Measurements from ENCODE around the gene ATP11B. TPM values are rescaled to one million over a fixed set of nuclear protein-coding genes. Genes with fewer than 3 reads are reported as not detected.

The ATP11B gene
- polyA plus RNA-seq, 3 donors: 11.1 to 25.1 (median 13.5) TPM

DNA sequence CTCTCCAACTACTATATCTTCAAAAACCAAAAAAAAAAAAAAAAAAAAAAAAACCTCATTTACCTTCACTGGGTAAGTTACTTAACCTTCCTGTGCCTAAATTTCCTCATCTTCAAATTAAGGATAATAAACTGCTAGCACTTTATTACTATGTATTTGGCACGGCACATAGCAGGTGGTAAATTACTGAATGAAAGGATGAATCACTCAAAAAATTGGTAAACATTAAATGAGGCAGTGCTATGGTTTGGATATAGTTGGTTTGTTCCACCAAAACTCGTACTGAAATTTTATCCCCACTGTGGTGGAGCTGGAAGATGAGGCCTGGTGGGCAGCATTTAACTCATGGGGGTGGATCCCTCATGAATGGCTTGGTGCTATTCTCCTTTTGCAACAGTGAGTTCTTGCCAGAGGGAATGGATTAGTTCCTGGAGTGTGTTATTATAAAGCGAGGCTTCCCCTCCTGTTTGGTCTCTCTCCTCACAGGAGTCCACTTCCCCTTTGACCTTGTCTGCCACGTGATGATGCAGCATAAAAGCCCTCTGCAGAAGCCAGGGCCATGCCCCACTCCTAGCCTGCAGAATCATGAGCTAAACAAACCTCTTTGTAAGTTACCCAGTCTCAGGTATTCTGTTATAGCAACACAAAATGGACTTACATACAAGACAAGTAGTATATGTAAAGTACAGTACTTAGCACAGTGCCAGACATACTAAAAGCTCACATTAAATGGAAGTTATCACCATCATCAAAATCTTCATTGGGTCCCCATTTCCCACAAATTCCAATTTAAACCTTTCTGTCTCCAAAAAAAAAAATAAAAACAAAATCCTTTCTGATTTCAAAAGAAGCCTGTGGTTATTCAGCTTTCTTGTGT lies 166.4 kb downstream of the ATP11B start:
- H3K27me3 Mint-ChIP-seq (ENCODE audit: low read depth in 3 of 3): no peaks in the 10 kb centered on the region
- Histone ChIP-seq H4K20me1 (ENCODE audit: insufficient read depth, low read length) (peaks cover 15% of the 10 kb centered on the region), H2AFZ (ENCODE audit: insufficient read depth, low read depth, low read length, poor library complexity, severe bottlenecking) (no peak overlapping the region), H3K9ac (ENCODE audit: insufficient read depth, low read length, poor library complexity, severe bottlenecking) (no peak overlapping the region), H3K4me3 (replicated peaks in 1 of 3; ENCODE audit: low read depth in 2 of 3, low read length in 3 of 3) (no peak overlapping the region), H3K27me3 (ENCODE audit: control insufficient read depth in 2 of 2, insufficient read depth in 2 of 2, low read length in 2 of 2) (no peaks in the 10 kb centered on the region), H3K9me3 (replicated peaks in 1 of 2; ENCODE audit: control insufficient read depth in 1 of 2, insufficient read depth in 1 of 2, low read length in 2 of 2) (no peaks in the 10 kb centered on the region), H3K27ac (ENCODE audit: low read depth in 1 of 2, low read length in 2 of 2) (peak overlapping the region in 1 of 2 donors; percentile 45), H3K79me2 (ENCODE audit: insufficient read depth, low read length) (peaks cover 9% of the 10 kb centered on the region), H3K4me1 (ENCODE audit: control insufficient read depth in 1 of 2, insufficient read depth in 2 of 2, low read length in 2 of 2) (peaks cover 3 to 8% of the 10 kb centered on the region in 2 donors), H3K36me3 (replicated peaks in 1 of 2; ENCODE audit: control insufficient read depth in 1 of 2, insufficient read depth in 2 of 2, low read length in 2 of 2) (peaks cover 35 to 60% of the 10 kb centered on the region in 2 donors), H3K4me2 (replicated peaks; ENCODE audit: extremely low read depth, low read length, poor library complexity, severe bottlenecking) (no peak overlapping the region)
- intact Hi-C loops (cut with micrococcal nuclease): no loop called here
- WGBS (ENCODE audit: insufficient coverage): 0% methylated on average over 1 of the region's 4 CpGs
- no peaks in the 10 kb centered on the region for H3K9me3 Mint-ChIP-seq
- peak overlapping the region in 6 of 7 donors; percentile 32 to 85 (median 69) for H3K27ac Mint-ChIP-seq
- H3K36me3 Mint-ChIP-seq: peaks cover 49 to 55% of the 10 kb centered on the region in 2 donors
- TF ChIP-seq, protein P1, sequence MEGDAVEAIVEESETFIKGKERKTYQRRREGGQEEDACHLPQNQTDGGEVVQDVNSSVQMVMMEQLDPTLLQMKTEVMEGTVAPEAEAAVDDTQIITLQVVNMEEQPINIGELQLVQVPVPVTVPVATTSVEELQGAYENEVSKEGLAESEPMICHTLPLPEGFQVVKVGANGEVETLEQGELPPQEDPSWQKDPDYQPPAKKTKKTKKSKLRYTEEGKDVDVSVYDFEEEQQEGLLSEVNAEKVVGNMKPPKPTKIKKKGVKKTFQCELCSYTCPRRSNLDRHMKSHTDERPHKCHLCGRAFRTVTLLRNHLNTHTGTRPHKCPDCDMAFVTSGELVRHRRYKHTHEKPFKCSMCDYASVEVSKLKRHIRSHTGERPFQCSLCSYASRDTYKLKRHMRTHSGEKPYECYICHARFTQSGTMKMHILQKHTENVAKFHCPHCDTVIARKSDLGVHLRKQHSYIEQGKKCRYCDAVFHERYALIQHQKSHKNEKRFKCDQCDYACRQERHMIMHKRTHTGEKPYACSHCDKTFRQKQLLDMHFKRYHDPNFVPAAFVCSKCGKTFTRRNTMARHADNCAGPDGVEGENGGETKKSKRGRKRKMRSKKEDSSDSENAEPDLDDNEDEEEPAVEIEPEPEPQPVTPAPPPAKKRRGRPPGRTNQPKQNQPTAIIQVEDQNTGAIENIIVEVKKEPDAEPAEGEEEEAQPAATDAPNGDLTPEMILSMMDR (IDR thresholded peaks at IDR 0.05): no peak
- peak in 2 of 3 donors; percentile 35 to 41 for DNase-seq
- H3K4me1 Mint-ChIP-seq: peaks cover 18% of the 10 kb centered on the region
- H3K4me3 Mint-ChIP-seq: no peak overlapping the region

DNA sequence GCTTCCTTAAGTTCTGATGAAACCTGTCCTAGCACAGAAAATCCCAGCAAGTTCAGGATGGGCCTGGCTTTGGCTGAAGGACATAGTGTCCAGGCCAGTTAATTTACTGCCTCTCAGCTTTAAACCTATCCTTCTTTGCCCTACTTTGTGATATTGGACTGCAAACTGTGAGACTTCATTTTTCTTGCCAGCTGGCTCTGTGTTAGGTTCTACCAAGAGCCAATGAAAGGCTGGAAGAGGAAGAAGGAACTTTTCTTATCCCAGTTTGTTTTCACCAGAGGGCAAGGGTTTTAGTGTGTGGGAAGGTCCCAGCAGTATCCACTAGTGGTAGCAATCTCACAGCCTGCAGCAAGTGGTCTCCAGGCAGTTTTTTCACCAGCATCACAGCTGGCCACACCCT lies 168.9 kb downstream of the ATP11B start:
- H3K27ac Mint-ChIP-seq: peak overlapping the region in 2 of 7 donors; percentile 33 to 37
- TF ChIP-seq, protein P1 (IDR thresholded peaks at IDR 0.05): no peak

More for the DNA sequence above, 168.9 kb downstream of the ATP11B start:
- Mint-ChIP-seq H3K4me3 (no peak overlapping the region), H3K36me3 (peaks cover 43 to 44% of the 10 kb centered on the region in 2 donors), H3K9me3 (no peaks in the 10 kb centered on the region), H3K4me1 (peaks cover 19% of the 10 kb centered on the region), H3K27me3 (ENCODE audit: low read depth in 3 of 3) (no peaks in the 10 kb centered on the region)
- DNase-seq: no peak
- H3K9ac ChIP-seq (ENCODE audit: insufficient read depth, low read length, poor library complexity, severe bottlenecking): no peak overlapping the region
- H2AFZ ChIP-seq (ENCODE audit: insufficient read depth, low read depth, low read length, poor library complexity, severe bottlenecking): no peak overlapping the region
- intact Hi-C loops (cut with micrococcal nuclease): no loop called here
- peaks cover 23 to 58% of the 10 kb centered on the region in 2 donors for H3K36me3 ChIP-seq (replicated peaks in 1 of 2; ENCODE audit: control insufficient read depth in 1 of 2, insufficient read depth in 2 of 2, low read length in 2 of 2)
- H4K20me1 ChIP-seq (ENCODE audit: insufficient read depth, low read length): peaks cover 36% of the 10 kb centered on the region
- H3K9me3 ChIP-seq (replicated peaks in 1 of 2; ENCODE audit: control insufficient read depth in 1 of 2, insufficient read depth in 1 of 2, low read length in 2 of 2): no peaks in the 10 kb centered on the region
- peaks cover 3 to 9% of the 10 kb centered on the region in 2 donors for H3K4me1 ChIP-seq (ENCODE audit: control insufficient read depth in 1 of 2, insufficient read depth in 2 of 2, low read length in 2 of 2)
- H3K27ac ChIP-seq (ENCODE audit: low read depth in 1 of 2, low read length in 2 of 2): peak overlapping the region in 1 of 2 donors; percentile 38
- H3K79me2 ChIP-seq (ENCODE audit: insufficient read depth, low read length): peaks cover 34% of the 10 kb centered on the region
- H3K4me2 ChIP-seq (replicated peaks; ENCODE audit: extremely low read depth, low read length, poor library complexity, severe bottlenecking): no peak overlapping the region
- no peaks in the 10 kb centered on the region for H3K27me3 ChIP-seq (ENCODE audit: control insufficient read depth in 2 of 2, insufficient read depth in 2 of 2, low read length in 2 of 2)
- H3K4me3 ChIP-seq (replicated peaks in 1 of 3; ENCODE audit: low read depth in 2 of 3, low read length in 3 of 3): no peak overlapping the region
